NB4 (cell line): ENCODE results near the gene IP6K1.

Source experiments
- DNase-seq: peaks from one replicate; pipeline ENCODE4 v3.0.0; 2010; ENCODE audit warnings: low read depth
- H3K4me3 ChIP-seq: one replicate; pipeline ENCODE4 v1.5.1; 2011; ENCODE audit warnings: mild to moderate bottlenecking, low read depth, low read length, moderate library complexity
- CTCF ChIP-seq: IDR thresholded peaks from one replicate; pipeline ENCODE4 v1.5.1; 2012; ENCODE audit warnings: low read depth, low read length
- MYC ChIP-seq: IDR thresholded peaks from 2 replicates; pipeline ENCODE4 v1.6.1; 2011; ENCODE audit warnings: low read depth, low read length
- POLR2A ChIP-seq: IDR thresholded peaks from 2 replicates; pipeline ENCODE4 v1.6.1; 2011; ENCODE audit warnings: mild to moderate bottlenecking; ENCODE audit not compliant: insufficient read length; ENCODE audit errors: extremely low read depth
- TF ChIP-seq, protein P1 (sequence below): IDR thresholded peaks from 2 replicates; pipeline ENCODE4 v1.6.1; 2011; ENCODE audit warnings: low read depth, low read length

IP6K1 gene

DNA sequence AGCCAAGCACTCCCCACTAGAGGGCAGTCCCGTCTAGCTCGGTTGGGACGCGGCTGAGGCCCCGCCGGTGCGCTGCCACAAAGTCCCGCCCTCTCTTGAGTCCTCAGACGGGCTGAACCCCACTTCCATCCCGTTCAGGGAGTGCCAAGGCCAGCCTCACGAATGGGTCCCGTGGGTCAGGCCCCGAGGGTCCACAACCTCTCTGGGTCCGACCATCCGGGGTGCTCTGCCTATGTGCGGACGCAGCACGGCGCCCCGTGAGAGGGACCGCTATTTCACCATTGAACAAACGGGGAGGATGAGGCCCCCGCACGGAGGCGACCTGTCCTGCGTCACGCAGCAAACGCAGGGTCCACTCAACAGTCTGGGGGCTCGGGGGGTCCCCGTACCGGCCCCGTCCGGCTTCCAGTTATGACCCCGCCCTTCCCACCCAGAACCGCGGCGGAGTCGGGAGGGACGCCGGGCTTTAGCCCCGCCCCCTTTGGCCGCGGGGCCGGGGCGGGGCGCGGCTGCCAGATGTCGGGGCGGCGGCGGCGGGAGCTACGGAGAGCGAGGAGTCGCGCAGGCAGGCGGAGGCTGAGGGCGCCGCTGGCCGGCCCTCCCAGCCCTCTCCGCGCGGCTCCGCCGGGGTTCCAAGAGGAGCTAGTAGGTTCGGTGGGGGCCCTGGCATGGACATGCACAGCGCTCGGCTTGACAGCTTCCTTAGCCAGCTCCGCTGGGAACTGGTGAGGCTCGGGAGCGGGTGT, 16.6 kb upstream of the IP6K1 start, which contains the start of gene INKA1:
INKA1 (plus strand) TSS at position 543 of the 746 bp plus-strand sequence; CDS start at position 675, 132 bp downstream.
- peak; percentile 89 for DNase-seq
- H3K4me3 ChIP-seq: peak within 1 kb of the TSS; percentile 83
- TF ChIP-seq POLR2A (peak; percentile 57), CTCF (peak; percentile 74), MYC (peak; percentile 25; the same call in 1 of the 2 replicates)
- TF ChIP-seq, protein P1, sequence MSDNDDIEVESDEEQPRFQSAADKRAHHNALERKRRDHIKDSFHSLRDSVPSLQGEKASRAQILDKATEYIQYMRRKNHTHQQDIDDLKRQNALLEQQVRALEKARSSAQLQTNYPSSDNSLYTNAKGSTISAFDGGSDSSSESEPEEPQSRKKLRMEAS: peak; percentile 55; the same call in 1 of the 2 replicates

GRCh38 chr3:49801160-49801559, 14.8 kb upstream of the IP6K1 start:
- no peak for TF ChIP-seq POLR2A
- no peak for TF ChIP-seq CTCF
- no peak for TF ChIP-seq MYC
- TF ChIP-seq, protein P1: no peak
- no peak for DNase-seq

DNA sequence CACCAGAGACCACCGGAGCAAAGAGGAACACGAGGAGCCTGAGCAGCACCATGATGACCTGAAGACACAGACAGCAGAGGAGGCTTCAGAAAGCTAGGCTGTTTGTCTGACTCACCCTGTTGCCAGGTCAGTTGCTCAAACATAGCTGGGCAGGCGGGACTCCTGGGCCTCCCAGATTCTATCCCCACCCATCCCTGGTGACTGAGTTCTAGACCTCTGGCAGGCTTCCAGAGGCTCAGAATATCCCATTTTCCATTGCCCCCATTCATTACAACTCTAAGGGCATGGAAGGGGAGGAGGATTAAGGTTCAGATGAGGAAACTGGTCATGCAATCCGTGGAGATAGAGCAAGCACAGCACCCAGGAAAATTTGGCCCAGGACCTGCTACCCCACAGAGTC, 13.4 kb upstream of the IP6K1 start, which contains the start of gene CDHR4:
CDHR4 (minus strand) TSS at position 113 of the 400 bp plus-strand sequence; CDS start at position 52, 61 bp downstream.
- no peak within 1 kb of the TSS for H3K4me3 ChIP-seq
- TF ChIP-seq CTCF (no peak), POLR2A (no peak), MYC (no peak)
- TF ChIP-seq, protein P1: no peak
- DNase-seq: peak; percentile 57

More at GRCh38 chr3:49801160-49801559, 14.8 kb upstream of the IP6K1 start:
- H3K4me3 ChIP-seq: no peak overlapping the region

- TF ChIP-seq MYC (no peak), POLR2A (no peak), CTCF (no peak)
- DNase-seq: no peak
- H3K4me3 ChIP-seq: no peak overlapping the region
Measured at GRCh38 chr3:49799105-49799504, 12.8 kb upstream of the IP6K1 start.

DNA sequence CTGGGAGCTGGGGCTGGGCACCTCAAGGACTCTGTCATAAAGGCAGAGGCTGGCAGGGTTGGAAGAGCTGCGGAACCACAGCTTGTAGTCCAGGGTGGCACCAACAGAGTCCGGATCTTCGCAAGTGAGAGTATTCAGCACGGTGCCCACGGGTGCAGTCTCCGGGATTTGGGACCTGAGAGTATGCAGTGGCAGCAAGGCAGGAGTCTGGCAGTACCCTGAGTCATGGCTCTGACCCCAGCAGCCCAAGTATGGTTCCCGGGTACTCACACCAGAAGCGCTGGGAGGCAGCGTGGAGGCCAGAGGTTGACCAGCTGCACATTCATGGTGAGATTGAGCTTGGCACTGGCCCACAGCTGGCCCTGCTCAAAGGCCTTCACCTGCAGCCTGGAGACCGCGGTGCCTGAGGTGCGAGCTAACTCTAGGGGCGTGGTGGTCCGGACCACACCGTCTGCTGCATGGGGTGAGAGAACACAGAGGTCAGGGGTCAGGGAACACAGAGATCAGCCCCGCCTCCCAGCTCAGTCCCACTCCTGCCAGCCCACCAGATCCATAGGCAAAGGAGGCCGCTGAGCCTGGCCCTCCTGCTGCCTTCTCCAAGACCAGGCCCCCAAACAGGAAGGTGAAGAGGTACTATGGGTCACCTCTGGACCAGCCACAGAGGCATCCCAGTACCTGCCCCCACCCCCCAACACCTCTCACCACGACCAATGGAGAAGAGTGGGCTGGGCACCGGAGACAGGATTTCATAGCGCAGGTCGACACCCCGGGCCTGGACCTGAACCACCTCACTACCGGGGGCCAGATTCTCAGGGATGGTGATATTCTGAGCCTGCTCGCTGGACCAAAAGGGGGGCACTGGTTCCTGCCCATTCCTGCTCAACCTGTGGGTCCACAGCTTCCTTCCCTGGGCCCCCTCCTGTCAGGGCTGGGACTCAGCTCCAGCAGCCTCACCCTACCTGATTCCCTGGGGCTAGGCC, 8.9 kb upstream of the IP6K1 start:
- DNase-seq: no peak
- TF ChIP-seq, protein P1: no peak
- TF ChIP-seq MYC (no peak), CTCF (no peak), POLR2A (no peak)
- H3K4me3 ChIP-seq: no peak overlapping the region
